SW480 (cell line): ENCODE results near the gene TMEM69.
"Not testable (repeated sequence)": the region's sequence is repeated elsewhere in the genome, so short reads cannot be mapped to it uniquely, and the experiment has no call there.

Experiments
- DNase-seq: peaks from one replicate; pipeline ENCODE4 v3.0.0-alpha.2; 2016; ENCODE audit warnings: low spot score

The TMEM69 gene

GRCh38 chr1:45687754-45688740 is at the start of gene TMEM69:
Gene TMEM69 (plus strand): TSS chr1:45688181. CDS start chr1:45691069, 2,888 bp downstream.
- DNase-seq, result peak; percentile 89

- no peak for DNase-seq
Observed at GRCh38 chr1:45640293-45640692, 47.7 kb upstream of the TMEM69 start.

GRCh38 chr1:45643321-45643720 is 44.7 kb upstream of the TMEM69 start:
- no peak for DNase-seq

- peak; percentile 82 for DNase-seq
Observed at GRCh38 chr1:45643978-45644377, 44.0 kb upstream of the TMEM69 start.

- DNase-seq, result no peak
Observed at GRCh38 chr1:45644661-45645060, 43.3 kb upstream of the TMEM69 start.

- DNase-seq, result no peak
Observed at GRCh38 chr1:45647248-45648021, 40.5 kb upstream of the TMEM69 start.

- no peak for DNase-seq
Observed at GRCh38 chr1:45654540-45655280, 33.3 kb upstream of the TMEM69 start.

GRCh38 chr1:45656573-45657226 is 31.3 kb upstream of the TMEM69 start:
- DNase-seq, result no peak

GRCh38 chr1:45658171-45658570 is 29.8 kb upstream of the TMEM69 start:
- DNase-seq, result no peak

- no peak for DNase-seq
Observed at GRCh38 chr1:45659222-45659621, 28.8 kb upstream of the TMEM69 start.

GRCh38 chr1:45660336-45660735 is 27.6 kb upstream of the TMEM69 start:
- DNase-seq, result no peak

GRCh38 chr1:45666836-45667235 is 21.1 kb upstream of the TMEM69 start:
- DNase-seq, result no peak

GRCh38 chr1:45667321-45668111 is 20.5 kb upstream of the TMEM69 start:
- no peak for DNase-seq

GRCh38 chr1:45668526-45668925 is 19.5 kb upstream of the TMEM69 start:
- DNase-seq, result no peak

GRCh38 chr1:45669379-45669778 is 18.6 kb upstream of the TMEM69 start:
- no peak for DNase-seq

- no peak for DNase-seq
Observed at GRCh38 chr1:45669859-45670655, 17.9 kb upstream of the TMEM69 start.

- no peak for DNase-seq
Observed at GRCh38 chr1:45673956-45674355, 14.0 kb upstream of the TMEM69 start.

GRCh38 chr1:45674478-45674877 is 13.5 kb upstream of the TMEM69 start:
- DNase-seq, result no peak

- DNase-seq, result not testable (repeated sequence)
Observed at GRCh38 chr1:45676553-45676952, 11.4 kb upstream of the TMEM69 start.

- no peak for DNase-seq
Observed at GRCh38 chr1:45677751-45678245, 10.2 kb upstream of the TMEM69 start.
